AG04449 (cell line): ENCODE data around the gene NFAM1.

Experiments used
- CTCF ChIA-PET: fragments of 350-600 bp; formaldehyde crosslinking; extraction: SDS; loops from one replicate; lab custom pipeline; 2021; ENCODE audit warnings: antibody characterized with exemption; lab: Yijun Ruan, JAX
- POLR2A ChIA-PET: fragments of 400-600, 350-600 bp; formaldehyde crosslinking; extraction: SDS; loops from one replicate; lab custom pipeline; 2020; ENCODE audit warnings: antibody characterized with exemption, inconsistent platforms; lab: Yijun Ruan, JAX
- DNase-seq: peaks from one replicate; pipeline ENCODE4 v3.0.0-alpha.2; 2010; ENCODE audit warnings: low read depth, low spot score
- H3K4me3 ChIP-seq: 2 replicates; pipeline ENCODE4 v1.5.1; 2011; ENCODE audit warnings: low read depth, mild to moderate bottlenecking, control low read depth, low read length
- TF ChIP-seq, protein P1 (sequence below): IDR thresholded peaks from one replicate; pipeline ENCODE4 v1.5.1; 2011; ENCODE audit warnings: mild to moderate bottlenecking, moderate library complexity, low read length, control low read depth, inconsistent platforms; ENCODE audit not compliant: insufficient read depth; ENCODE audit errors: missing control alignments

The NFAM1 gene

DNA sequence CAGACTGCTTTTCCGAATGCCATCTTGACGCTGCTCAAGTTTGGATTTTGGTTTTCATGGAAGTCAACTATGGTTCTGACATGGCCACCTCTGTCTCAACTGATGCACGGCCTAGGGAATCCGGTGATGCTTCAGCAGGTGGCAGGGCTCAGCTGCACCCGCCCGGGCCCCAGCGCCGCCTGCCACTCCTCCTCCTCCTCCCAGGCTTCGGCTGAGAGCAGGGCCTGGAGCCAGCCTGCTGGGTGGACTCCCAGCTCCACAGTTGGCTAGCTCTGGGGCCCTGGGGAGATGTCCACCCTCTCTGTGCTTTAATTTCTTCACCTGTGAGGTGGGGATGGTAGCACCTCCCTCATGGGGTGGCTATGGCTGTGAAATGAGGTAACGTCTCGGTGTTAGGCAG, 20.3 kb upstream of the NFAM1 start:
- ChIA-PET CTCF (interaction anchor here (0.7 to 3.2 kb wide), 4 partner anchors 9 to 21 kb away, joined by 3 to 17 read pairs (median 8); no protein-coding TSS in a partner anchor), POLR2A (no interaction called here)
- no peak for DNase-seq
- TF ChIP-seq, protein P1, sequence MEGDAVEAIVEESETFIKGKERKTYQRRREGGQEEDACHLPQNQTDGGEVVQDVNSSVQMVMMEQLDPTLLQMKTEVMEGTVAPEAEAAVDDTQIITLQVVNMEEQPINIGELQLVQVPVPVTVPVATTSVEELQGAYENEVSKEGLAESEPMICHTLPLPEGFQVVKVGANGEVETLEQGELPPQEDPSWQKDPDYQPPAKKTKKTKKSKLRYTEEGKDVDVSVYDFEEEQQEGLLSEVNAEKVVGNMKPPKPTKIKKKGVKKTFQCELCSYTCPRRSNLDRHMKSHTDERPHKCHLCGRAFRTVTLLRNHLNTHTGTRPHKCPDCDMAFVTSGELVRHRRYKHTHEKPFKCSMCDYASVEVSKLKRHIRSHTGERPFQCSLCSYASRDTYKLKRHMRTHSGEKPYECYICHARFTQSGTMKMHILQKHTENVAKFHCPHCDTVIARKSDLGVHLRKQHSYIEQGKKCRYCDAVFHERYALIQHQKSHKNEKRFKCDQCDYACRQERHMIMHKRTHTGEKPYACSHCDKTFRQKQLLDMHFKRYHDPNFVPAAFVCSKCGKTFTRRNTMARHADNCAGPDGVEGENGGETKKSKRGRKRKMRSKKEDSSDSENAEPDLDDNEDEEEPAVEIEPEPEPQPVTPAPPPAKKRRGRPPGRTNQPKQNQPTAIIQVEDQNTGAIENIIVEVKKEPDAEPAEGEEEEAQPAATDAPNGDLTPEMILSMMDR, result no peak
- no peak overlapping the region for H3K4me3 ChIP-seq

- ChIA-PET CTCF (interaction anchor here (0.9 to 3.2 kb wide), 3 partner anchors 8 to 22 kb away, joined by 3 to 17 read pairs (median 14); no protein-coding TSS in a partner anchor), POLR2A (no interaction called here)
- TF ChIP-seq, protein P1, result no peak
- no peak overlapping the region for H3K4me3 ChIP-seq
- DNase-seq, result no peak
These were observed 19.4 kb upstream of the NFAM1 start for GRCh38 chr22:42451499-42452145.

DNA sequence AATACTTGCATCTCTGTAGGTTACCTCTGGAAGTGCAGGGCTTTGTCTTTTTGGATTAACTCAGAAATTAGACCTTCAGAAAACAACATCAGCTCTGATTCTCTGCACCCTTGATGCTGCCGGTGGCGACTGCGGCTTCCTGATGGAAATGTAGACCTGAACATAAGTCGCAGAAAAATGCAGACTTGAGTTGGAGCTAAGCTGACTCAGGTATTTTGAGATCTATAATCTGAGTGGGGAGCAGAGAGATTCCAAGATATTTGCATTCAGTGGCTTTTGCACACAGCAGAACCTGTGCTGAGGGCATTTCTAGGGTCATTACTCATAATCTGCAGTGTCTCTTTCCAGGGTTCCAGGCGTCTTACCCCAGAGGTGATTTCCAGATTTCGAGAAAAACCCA, 18.7 kb upstream of the NFAM1 start:
- TF ChIP-seq, protein P1, result no peak
- POLR2A ChIA-PET, result no interaction called here
- CTCF ChIA-PET, result interaction anchor here (3.2 kb wide), 1 partner anchor 12 kb away, joined by 17 read pairs; no protein-coding TSS in a partner anchor
- no peak overlapping the region for H3K4me3 ChIP-seq
- DNase-seq, result no peak

DNA sequence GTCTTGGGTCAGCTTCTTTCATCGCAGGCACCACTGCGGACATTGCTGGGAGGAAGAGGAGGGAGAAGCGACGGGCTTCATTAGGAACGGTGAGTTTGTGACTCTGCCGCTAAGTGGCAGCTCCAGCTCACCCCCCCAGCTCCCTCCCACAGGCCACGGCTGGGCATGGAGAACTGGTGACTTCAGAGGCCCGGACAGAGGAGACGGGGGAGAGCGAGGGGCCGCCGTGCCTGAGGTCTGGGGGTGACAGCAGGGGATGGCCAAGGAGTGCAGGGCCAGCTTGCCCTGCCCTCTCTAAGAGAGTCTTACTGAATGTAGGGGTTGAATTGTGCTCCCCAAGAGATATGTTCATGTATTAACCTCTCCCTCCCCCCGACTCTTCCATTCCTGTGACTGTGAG, 13.9 kb upstream of the NFAM1 start:
- TF ChIP-seq, protein P1, result no peak
- CTCF ChIA-PET, result interaction anchor here (4.6 to 5.0 kb wide), 2 partner anchors 12 to 27 kb away, joined by 21 to 46 read pairs; no protein-coding TSS in a partner anchor

DNA sequence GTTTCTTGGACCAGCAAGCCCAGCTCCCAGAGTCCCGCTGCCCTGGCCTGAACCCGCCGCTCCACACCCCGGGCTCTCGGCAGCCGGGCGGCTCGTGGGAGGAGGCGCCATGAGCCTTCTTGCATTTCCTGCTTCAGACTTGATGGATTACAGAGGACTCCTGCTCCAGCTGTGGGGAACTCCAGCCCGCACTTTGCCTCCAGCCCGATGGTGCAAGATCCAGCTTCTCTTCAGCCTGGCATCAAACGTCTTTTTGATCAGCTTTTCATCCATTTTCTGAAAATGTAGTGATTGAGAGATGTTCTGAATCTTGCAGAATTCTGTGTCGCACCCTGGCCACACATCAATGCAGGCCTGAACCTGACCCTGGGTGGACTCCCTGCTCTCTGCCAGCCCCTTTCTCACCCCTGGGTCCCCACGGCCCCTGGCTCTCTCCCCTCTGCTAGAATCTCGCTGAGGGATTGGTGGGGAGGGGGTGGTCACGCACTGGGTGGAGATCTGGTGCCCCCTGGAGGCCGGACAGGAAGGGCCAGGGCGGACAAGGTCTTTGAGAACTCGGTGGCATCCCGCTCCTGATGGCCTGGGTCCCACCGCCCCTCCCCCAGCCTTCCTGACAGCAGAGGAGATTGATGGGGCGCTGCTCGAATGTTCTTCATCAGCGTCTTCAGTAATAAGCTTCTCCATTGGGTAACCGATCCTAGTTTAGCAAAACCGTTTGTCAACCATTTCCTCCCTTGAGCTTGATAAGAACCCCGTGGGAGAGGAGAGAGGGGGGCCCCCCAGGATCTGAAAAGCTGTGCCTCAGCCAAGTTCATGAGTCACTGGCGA, 12.1 kb upstream of the NFAM1 start:
- peak overlapping the region; percentile 55 for H3K4me3 ChIP-seq
- ChIA-PET CTCF (interaction anchor here (0.6 to 12.5 kb wide), 44 partner anchors 8 to 747 kb away, joined by 3 to 177 read pairs (median 4); partner anchors contain the start of genes NDUFA6, NFAM1, SEPTIN3 and SMDT1), POLR2A (interaction anchor here (1.1 kb wide), 1 partner anchor 353 kb away, joined by 3 read pairs; no protein-coding TSS in a partner anchor)
- TF ChIP-seq, protein P1, result peak; percentile 89
- DNase-seq, result peak; percentile 42

More for the DNA sequence above, 13.9 kb upstream of the NFAM1 start:
- no peak for DNase-seq
- H3K4me3 ChIP-seq, result no peak overlapping the region
- POLR2A ChIA-PET, result no interaction called here
